GM23338 (cell line): ENCODE measurements around the gene KIAA0753. TPM values are rescaled to one million over a fixed set of nuclear protein-coding genes. Genes with fewer than 3 reads are reported as not detected.
"Not testable (repeated sequence)": the region's sequence is repeated elsewhere in the genome, so short reads cannot be mapped to it uniquely, and the experiment has no call there.

ENCODE experiments used
- ATAC-seq: fragments of 200-7000 bp; cut with Tn5 transposase; 3 replicates; pipeline ENCODE4 v1.9.1; 2020
- DNase-seq: peaks from one replicate; pipeline ENCODE4 v3.0.0-alpha.2; 2015; ENCODE audit warnings: low spot score
- H2AFZ ChIP-seq: fragments of 200-600 bp; sonication (generic); 2 replicates; pipeline ENCODE4 v1.8.0; 2016; ENCODE audit warnings: antibody characterized with exemption, mild to moderate bottlenecking, moderate library complexity
- H3F3A ChIP-seq: fragments of 200-600 bp; sonication (generic); replicated peaks from 2 replicates; pipeline ENCODE4 v1.8.0; 2017; ENCODE audit warnings: antibody characterized with exemption, mixed run types, low read depth
- H3K27ac ChIP-seq: fragments of 200-600 bp; sonication (generic); 2 replicates; pipeline ENCODE4 v1.6.1; 2016; ENCODE audit warnings: low read depth
- H3K27me3 ChIP-seq: fragments of 200-600 bp; sonication (generic); 2 replicates; pipeline ENCODE4 v1.8.0; 2016; ENCODE audit warnings: mild to moderate bottlenecking, mixed run types, moderate library complexity; ENCODE audit not compliant: insufficient read depth
- H3K36me3 ChIP-seq: fragments of 200-600 bp; sonication (generic); 2 replicates; pipeline ENCODE4 v1.8.0; 2016; ENCODE audit warnings: mild to moderate bottlenecking; ENCODE audit not compliant: insufficient read depth
- H3K4me1 ChIP-seq: fragments of 200-600 bp; sonication (generic); 2 replicates; pipeline ENCODE4 v1.8.0; 2016; ENCODE audit warnings: mild to moderate bottlenecking, moderate library complexity; ENCODE audit not compliant: insufficient read depth
- H3K4me2 ChIP-seq: fragments of 200-600 bp; sonication (generic); 2 replicates; pipeline ENCODE4 v1.7.1; 2017; ENCODE audit warnings: mixed run types
- H3K4me3 ChIP-seq: fragments of 200-600 bp; sonication (generic); 2 replicates; pipeline ENCODE4 v1.6.1; 2016; ENCODE audit warnings: mixed run types
- H3K79me2 ChIP-seq: fragments of 200-600 bp; sonication (generic); replicated peaks from 2 replicates; pipeline ENCODE4 v1.8.0; 2017; ENCODE audit warnings: mild to moderate bottlenecking; ENCODE audit not compliant: insufficient read depth
- H3K9me2 ChIP-seq: fragments of 200-600 bp; sonication (generic); 2 replicates; pipeline ENCODE4 v1.8.0; 2017; ENCODE audit not compliant: insufficient read depth
- H4K20me1 ChIP-seq: fragments of 200-600 bp; sonication (generic); replicated peaks from 2 replicates; pipeline ENCODE4 v1.8.0; 2017; ENCODE audit warnings: mild to moderate bottlenecking; ENCODE audit not compliant: insufficient read depth
- H3K27ac Mint-ChIP-seq: 2 replicates; pipeline ENCODE4 v1.8.0; 2020; ENCODE audit warnings: inconsistent platforms, mild to moderate bottlenecking, moderate library complexity, mixed read lengths
- H3K27me3 Mint-ChIP-seq: 3 replicates; pipeline ENCODE4 v1.8.0; 2022; ENCODE audit warnings: low read depth, mild to moderate bottlenecking, moderate library complexity, mixed read lengths, inconsistent platforms; ENCODE audit not compliant: insufficient read depth, poor library complexity
- H3K36me3 Mint-ChIP-seq: 3 replicates; pipeline ENCODE4 v1.8.0; 2021; ENCODE audit warnings: low read depth, mild to moderate bottlenecking, inconsistent platforms, moderate library complexity, mixed read lengths
- H3K4me1 Mint-ChIP-seq: 3 replicates; pipeline ENCODE4 v1.8.0; 2020; ENCODE audit warnings: mild to moderate bottlenecking, inconsistent platforms, mixed read lengths
- H3K4me3 Mint-ChIP-seq: 3 replicates; pipeline ENCODE4 v1.8.0; 2021; ENCODE audit warnings: moderate library complexity, mild to moderate bottlenecking, inconsistent platforms, mixed read lengths
- H3K9me3 Mint-ChIP-seq: 3 replicates; pipeline ENCODE4 v1.8.0; 2020; ENCODE audit warnings: moderate library complexity, mild to moderate bottlenecking, inconsistent platforms, mixed read lengths
- CREB1 ChIP-seq: fragments of 250-450 bp; sonication (Bioruptor Pico); IDR thresholded peaks from 2 replicates; pipeline ENCODE4 v1.5.0; 2020; ENCODE audit warnings: low read depth, mild to moderate bottlenecking, moderate library complexity
- EZH2 ChIP-seq: fragments of 200-600 bp; sonication (generic); IDR thresholded peaks from one replicate; pipeline ENCODE4 v1.8.0; 2017; ENCODE audit warnings: antibody characterized with exemption, mild to moderate bottlenecking, low read depth; ENCODE audit not compliant: unreplicated experiment
- EZH2phosphoT487 ChIP-seq: fragments of 200-600 bp; sonication (generic); IDR thresholded peaks from one replicate; pipeline ENCODE4 v1.8.1; 2018; ENCODE audit warnings: antibody characterized with exemption; ENCODE audit not compliant: unreplicated experiment
- JUNB ChIP-seq: IDR thresholded peaks from one replicate; pipeline ENCODE4 v1.6.1; 2016; ENCODE audit warnings: antibody characterized with exemption; ENCODE audit not compliant: unreplicated experiment
- POLR2AphosphoS5 ChIP-seq: IDR thresholded peaks from 2 replicates; pipeline ENCODE4 v1.6.1; 2016; ENCODE audit warnings: antibody characterized with exemption, low read depth
- REST ChIP-seq: IDR thresholded peaks from one replicate; pipeline ENCODE4 v1.6.1; 2018; ENCODE audit warnings: antibody characterized with exemption; ENCODE audit not compliant: unreplicated experiment
- STAT1 ChIP-seq: IDR thresholded peaks from one replicate; pipeline ENCODE4 v1.6.1; 2016; ENCODE audit warnings: antibody characterized with exemption; ENCODE audit not compliant: unreplicated experiment
- ZNF114 ChIP-seq: fragments of 250-450 bp; sonication (Bioruptor Pico); IDR thresholded peaks from 2 replicates; pipeline ENCODE4 v1.5.0; 2020; ENCODE audit warnings: mild to moderate bottlenecking, moderate library complexity
- ZNF331 ChIP-seq: fragments of 250-450 bp; sonication (Bioruptor Pico); IDR thresholded peaks from 2 replicates; pipeline ENCODE4 v1.5.0; 2020; ENCODE audit warnings: low read depth, mild to moderate bottlenecking, moderate library complexity
- polyA plus RNA-seq: library from polyadenylated mRNA; unstranded; fragments of >200 nt; fragmentation: Nextera tagmentation; extraction: Ambion mirVana; gene quantifications from 2 replicates; pipeline ENCODE4 v1.2.1, GENCODE V29; 2016
- total RNA-seq: library from RNA; depleted of rRNA; stranded (reverse); fragments of >200 nt; shearing (Covaris generic); gene quantifications from 2 replicates; pipeline ENCODE4 v1.2.3, GENCODE V29; 2014
- TF ChIP-seq, protein P1 (sequence below): IDR thresholded peaks from 2 replicates; pipeline ENCODE4 v1.6.1; 2016; ENCODE audit warnings: antibody characterized with exemption

KIAA0753 gene
- total and polyA plus RNA-seq, 2 experiments from 2014 or later = 6.0 to 27.8 TPM

DNA sequence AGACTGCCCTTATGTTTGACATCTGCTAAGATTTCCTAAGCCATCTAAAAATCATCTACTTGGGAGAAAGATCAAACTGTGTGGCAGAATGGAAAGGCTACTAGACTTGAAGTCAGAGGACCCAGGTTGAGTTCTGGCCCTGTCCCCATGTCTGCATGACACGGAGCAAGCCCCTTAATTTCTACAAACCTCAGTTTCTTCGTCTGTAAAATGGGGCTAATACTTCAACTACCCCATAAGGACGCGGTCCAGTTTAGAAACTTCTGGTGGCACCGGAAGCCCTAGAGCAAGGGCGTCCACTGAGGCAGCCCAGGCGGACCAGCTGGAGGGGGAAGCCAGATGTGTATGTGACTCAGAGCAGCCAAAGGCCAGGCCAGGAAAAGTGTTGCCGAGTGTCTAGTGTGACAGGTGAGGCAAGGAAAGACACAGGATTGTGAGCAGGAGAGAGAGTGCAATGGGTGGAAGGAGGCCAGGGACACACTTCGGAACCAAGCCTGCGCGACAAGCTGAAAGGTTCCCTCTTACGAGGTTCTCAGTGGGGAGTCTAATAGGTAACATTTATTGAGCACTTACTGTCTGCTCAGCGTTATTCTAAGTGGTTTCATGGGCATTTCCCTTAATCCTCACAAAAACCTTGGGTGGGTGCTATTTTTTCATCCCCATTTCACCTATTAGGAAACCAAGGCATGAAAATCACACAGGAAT lies 66.4 kb downstream of the KIAA0753 start (continued):
- no peak for TF ChIP-seq REST
- no peak for TF ChIP-seq EZH2phosphoT487
- no peak for TF ChIP-seq ZNF114 (CRISPR knock-in tag)
- TF ChIP-seq POLR2AphosphoS5 = no peak
- TF ChIP-seq, protein P1, sequence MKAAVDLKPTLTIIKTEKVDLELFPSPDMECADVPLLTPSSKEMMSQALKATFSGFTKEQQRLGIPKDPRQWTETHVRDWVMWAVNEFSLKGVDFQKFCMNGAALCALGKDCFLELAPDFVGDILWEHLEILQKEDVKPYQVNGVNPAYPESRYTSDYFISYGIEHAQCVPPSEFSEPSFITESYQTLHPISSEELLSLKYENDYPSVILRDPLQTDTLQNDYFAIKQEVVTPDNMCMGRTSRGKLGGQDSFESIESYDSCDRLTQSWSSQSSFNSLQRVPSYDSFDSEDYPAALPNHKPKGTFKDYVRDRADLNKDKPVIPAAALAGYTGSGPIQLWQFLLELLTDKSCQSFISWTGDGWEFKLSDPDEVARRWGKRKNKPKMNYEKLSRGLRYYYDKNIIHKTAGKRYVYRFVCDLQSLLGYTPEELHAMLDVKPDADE = no peak
- no peak for TF ChIP-seq EZH2
- TF ChIP-seq STAT1 = no peak

DNA sequence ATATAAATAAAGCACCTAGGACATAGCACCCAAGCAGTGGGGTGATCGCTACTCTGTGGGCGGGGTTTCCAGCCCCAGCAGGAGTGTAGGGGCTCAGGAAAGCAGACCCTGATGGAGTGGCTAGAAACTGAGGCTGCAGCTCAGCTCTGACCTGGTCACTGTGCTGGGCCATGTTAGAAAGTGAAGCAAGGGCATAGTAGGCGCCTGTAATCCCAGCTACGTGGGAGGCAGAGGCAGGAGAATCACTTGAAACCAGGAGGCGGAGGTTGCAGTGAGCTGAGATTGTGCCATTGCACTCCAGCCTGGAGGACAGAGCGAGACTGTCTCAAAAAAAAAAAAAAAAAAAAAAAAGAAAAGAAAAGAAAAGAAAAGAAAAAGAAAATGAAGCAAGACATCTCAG lies 67.0 kb downstream of the KIAA0753 start:
- H3K27me3 Mint-ChIP-seq, DNase-seq: not testable (repeated sequence)

DNA sequence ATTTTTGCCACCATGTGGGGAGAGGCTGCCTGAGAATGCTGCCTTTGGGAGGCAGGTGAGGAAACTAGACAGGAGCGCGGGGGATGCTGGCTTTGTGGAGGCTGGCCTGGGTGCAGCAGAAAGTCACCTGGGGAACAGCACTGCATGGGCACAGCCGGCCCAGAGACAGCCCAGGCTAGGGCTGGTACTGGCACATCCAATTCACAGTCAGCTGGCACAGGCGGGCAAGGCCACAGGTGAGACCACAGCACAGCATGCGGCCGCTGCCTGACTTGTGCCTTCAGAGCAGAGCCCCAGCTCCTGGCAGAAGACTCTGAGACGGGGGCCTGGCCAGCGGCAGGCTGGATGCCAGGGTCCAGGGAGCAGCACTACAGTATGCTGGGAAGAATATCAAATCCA lies 67.5 kb downstream of the KIAA0753 start:
- peaks cover 5% of the 10 kb centered on the region for H3K4me1 ChIP-seq
- H3K36me3 ChIP-seq = no peaks in the 10 kb centered on the region
- Mint-ChIP-seq H3K27me3 (peaks cover 5% of the 10 kb centered on the region), H3K36me3 (peaks cover 12% of the 10 kb centered on the region), H3K27ac (no peak overlapping the region), H3K9me3 (no peaks in the 10 kb centered on the region; the same call in 2 of the 3 replicates), H3K4me3 (no peak overlapping the region), H3K4me1 (peaks cover 24% of the 10 kb centered on the region)
- no peak overlapping the region for H3K4me2 ChIP-seq
- no peak for ATAC-seq
- no peaks in the 10 kb centered on the region for H3K9me2 ChIP-seq
- no peak overlapping the region for H2AFZ ChIP-seq
- H3K79me2 ChIP-seq = no peaks in the 10 kb centered on the region
- no peaks in the 10 kb centered on the region for H3K27me3 ChIP-seq
- no peaks in the 10 kb centered on the region for H4K20me1 ChIP-seq
- no peaks in the 10 kb centered on the region for H3F3A ChIP-seq
- no peak overlapping the region for H3K27ac ChIP-seq
- H3K4me3 ChIP-seq = no peak overlapping the region
- DNase-seq = no peak
- no peak for TF ChIP-seq STAT1
- no peak for TF ChIP-seq CREB1 (CRISPR knock-in tag)
- TF ChIP-seq ZNF331 (CRISPR knock-in tag) = no peak
- TF ChIP-seq, protein P1 = no peak
- no peak for TF ChIP-seq EZH2
- TF ChIP-seq POLR2AphosphoS5 = no peak
- no peak for TF ChIP-seq JUNB
- no peak for TF ChIP-seq REST

More for the DNA sequence above, 67.0 kb downstream of the KIAA0753 start:
- H3K4me3 Mint-ChIP-seq, H3K27me3 ChIP-seq, H3K4me3 ChIP-seq, H4K20me1 ChIP-seq, H3K4me2 ChIP-seq, H3K27ac Mint-ChIP-seq, H3K9me2 ChIP-seq, H3K9me3 Mint-ChIP-seq, ATAC-seq, H3K36me3 ChIP-seq, H2AFZ ChIP-seq, H3F3A ChIP-seq, H3K79me2 ChIP-seq, H3K27ac ChIP-seq, H3K4me1 ChIP-seq: not testable (repeated sequence)
- Mint-ChIP-seq H3K36me3 (peaks cover 14% of the 10 kb centered on the region), H3K4me1 (peaks cover 20% of the 10 kb centered on the region)
